Hepatic stellate cell (primary cell): ENCODE results near the gene CFAP299.
"Not testable (repeated sequence)": the region's sequence is repeated elsewhere in the genome, so short reads cannot be mapped to it uniquely, and the experiment has no call there.

ENCODE experiments used
- DNase-seq: peaks from one replicate; pipeline ENCODE4 v3.0.0; 2011; ENCODE audit warnings: low spot score

CFAP299 gene

DNA sequence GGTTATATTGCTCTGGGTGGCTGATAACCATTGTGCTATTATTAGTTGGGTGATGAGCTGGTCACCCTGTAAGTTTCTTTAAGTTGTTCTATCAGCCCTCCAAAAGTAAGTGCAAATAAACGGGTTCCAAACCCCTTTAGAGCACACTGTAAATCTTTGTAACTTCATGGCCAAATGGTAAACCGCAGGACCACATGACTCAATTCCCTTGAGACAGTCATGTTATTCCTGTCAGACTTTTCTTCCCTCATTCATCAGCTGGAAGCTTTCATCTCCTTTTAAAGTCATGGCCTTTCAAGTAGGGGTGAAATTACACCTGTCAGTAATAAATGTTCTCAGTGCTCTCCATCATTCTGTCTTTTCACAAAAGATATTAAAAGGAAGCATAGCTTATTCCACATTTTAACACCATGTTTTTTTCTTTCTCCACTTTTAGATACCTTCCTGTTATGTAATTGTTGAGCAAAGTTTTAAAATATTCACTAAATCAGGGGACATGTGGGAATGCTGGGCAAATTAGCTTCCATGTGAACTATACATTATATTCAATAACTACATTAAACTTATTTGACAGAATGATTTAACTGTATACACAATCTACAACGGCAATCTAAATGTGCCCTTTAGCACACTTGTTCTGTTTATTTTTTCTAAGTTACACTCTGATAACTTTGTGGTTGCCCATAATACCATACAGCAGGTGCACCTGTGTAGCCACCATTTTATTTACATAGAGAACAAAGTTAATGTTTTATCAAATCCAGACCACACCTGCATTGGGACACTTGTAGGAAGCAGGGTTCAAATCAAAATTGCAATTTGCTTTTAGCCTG lies 275.5 kb downstream of the CFAP299 start:
- no peak for DNase-seq

GRCh38 chr4:80611678-80611979 lies 276.1 kb downstream of the CFAP299 start:
- DNase-seq: no peak

GRCh38 chr4:80613470-80613869 lies 277.9 kb downstream of the CFAP299 start:
- no peak for DNase-seq

DNA sequence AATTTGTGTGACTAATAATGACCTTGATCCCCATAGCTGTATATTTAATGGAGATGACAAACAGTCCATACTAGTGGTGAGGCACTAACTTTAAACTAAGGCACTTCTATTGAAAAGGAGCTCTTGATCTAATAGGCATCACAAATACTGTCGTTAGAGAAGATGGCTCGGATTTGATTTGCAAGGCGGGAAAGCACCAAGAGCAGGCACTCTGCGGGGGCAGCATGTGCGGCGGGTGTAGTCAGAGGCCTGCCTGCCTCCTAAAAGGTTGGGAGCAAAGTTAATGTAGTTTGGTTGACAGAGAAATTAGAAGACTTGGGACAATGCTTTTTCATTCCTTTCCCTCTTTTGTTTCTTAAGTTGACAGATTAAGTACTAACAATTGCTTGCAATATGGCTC lies 278.8 kb downstream of the CFAP299 start:
- DNase-seq: no peak

DNA sequence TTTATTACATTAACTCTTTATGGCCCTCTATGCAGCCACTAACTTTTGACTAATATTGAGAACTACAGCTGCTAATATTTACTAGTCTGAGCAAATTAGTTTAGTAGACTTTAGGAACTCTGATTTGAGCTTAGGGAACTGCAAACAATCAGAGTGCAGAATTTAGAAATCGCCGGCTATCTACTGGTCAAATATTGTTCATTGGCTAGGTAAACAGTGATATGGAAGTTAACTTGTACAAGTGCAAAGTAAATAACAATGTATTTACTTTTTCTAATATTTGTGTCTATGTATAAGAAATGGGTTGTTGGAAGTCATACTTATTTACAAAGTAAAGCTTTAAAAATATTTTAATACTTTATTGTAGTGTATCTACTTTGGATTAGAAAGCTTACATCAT lies 279.6 kb downstream of the CFAP299 start:
- DNase-seq: no peak

- DNase-seq: no peak
Measured at GRCh38 chr4:80619070-80619674, 283.6 kb downstream of the CFAP299 start.

GRCh38 chr4:80631861-80632260 lies 296.3 kb downstream of the CFAP299 start:
- DNase-seq: no peak

- no peak for DNase-seq
Measured at GRCh38 chr4:80637190-80637589, 301.7 kb downstream of the CFAP299 start.

GRCh38 chr4:80646061-80646460 lies 310.5 kb downstream of the CFAP299 start:
- no peak for DNase-seq

- DNase-seq: no peak
Measured at GRCh38 chr4:80655662-80656061, 320.1 kb downstream of the CFAP299 start.

DNA sequence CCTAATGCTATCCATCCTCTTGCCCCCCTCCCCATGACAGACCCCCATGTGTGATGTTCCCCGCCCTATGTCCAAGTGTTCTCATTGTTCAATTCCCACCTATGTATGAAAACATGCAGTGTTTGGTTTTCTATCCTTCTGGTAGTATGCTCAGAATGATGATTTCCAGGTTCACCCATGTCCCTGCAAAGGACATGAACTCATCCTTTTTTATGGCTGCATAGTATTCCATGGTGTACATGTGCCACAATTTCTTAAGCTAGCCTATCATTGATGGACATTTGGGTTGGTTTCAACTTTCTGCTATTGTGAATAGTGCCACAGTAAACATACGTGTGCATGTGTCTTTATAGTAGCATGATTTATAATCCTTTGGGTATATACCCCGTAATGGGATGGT lies 334.6 kb downstream of the CFAP299 start:
- not testable (repeated sequence) for DNase-seq

DNA sequence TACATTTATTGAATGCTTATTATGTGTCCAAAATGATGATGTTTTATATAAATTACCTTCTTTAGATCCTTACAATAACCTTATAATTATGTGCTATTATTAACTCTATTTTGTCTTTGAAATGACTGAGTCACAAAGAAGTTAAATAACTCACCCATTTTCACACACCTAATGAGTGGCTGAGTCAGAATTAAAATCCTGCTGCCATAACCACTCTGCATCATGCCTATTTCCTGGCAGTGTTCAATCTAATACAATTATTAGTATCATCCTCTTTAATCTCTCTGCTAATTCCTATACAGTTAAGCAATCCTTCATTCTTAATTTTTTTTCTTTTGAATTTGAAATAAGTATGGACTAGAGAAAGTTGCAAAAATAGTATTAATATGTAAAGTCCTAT lies 342.9 kb downstream of the CFAP299 start:
- DNase-seq: no peak

DNA sequence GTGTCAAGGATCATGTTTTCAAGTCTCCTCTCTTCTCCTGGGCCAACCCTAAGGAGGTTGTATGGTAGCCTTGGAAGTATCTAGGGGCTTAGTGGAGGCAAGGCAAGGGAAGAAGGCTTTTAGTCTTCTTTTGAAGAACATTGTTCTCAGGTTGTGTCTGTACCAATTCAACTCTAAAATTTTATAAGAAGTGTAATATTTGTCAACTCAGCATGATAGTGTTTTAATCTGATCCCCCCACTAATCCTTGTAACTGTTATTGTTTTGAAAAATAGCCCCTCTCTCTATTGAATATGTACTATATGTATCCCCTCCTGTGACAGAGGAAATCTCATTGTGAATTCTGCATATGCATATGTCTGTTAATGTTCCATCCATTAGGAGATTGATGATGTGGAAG lies 345.4 kb downstream of the CFAP299 start:
- DNase-seq: no peak

- DNase-seq: no peak
Measured at GRCh38 chr4:80685214-80685613, 349.7 kb downstream of the CFAP299 start.

- DNase-seq: not testable (repeated sequence)
Measured at GRCh38 chr4:80687736-80688135, 352.2 kb downstream of the CFAP299 start.

GRCh38 chr4:80694171-80694570 lies 358.6 kb downstream of the CFAP299 start:
- DNase-seq: no peak

DNA sequence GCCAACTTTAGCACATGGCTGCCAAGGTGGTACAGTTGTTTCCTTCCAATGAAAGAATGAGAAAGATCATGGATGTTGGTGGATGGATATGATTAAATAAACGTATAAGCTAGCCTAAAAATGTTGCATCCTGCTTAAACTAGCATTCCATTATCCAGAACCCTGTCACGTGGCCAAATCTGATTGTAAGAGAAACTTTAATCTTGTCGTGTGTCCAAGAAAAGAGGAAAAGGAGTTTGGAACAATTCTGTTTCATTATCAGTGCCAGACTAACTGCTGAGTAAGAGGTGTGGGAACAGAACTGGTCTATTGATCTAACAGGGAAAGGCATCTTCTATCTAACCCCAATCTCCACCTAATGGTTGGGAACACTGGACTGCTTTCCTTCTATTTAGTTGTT lies 369.8 kb downstream of the CFAP299 start:
- DNase-seq: no peak

DNA sequence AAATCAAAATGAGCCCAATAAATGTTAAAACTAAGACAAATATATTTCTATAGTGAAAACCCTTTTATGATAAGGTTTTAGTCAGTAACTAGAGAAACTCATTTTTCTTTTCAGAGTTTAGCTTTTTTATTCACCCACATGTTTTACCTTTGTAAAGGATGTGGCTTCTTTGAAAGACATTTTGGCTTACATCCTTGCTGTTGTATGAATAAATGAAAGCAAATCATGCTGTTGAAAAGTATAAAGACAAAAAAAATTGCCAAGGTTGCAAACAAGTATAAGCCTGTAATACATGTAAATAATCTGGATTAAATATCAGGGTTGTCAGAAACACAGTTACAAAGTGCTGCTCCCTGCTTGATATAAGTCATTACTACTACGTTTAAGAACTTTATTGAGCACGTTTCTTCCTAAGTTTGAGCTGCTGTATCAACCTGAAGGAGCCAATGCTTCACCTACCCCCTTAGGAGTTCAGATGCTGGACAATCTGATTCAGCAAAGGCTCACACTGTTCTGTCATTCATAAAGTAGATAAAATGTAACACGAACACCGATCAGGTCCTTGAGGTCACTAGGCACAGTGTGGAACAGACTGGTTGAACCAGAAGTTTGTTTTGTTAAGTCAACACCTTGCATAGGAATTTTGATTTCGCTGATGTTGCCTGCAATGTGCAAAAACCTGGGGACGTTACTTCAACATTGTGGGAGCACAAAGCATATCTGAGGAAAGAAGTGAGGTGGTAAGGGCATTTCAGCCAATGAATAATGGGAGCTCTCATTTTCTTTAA lies 373.7 kb downstream of the CFAP299 start:
- DNase-seq: no peak

DNA sequence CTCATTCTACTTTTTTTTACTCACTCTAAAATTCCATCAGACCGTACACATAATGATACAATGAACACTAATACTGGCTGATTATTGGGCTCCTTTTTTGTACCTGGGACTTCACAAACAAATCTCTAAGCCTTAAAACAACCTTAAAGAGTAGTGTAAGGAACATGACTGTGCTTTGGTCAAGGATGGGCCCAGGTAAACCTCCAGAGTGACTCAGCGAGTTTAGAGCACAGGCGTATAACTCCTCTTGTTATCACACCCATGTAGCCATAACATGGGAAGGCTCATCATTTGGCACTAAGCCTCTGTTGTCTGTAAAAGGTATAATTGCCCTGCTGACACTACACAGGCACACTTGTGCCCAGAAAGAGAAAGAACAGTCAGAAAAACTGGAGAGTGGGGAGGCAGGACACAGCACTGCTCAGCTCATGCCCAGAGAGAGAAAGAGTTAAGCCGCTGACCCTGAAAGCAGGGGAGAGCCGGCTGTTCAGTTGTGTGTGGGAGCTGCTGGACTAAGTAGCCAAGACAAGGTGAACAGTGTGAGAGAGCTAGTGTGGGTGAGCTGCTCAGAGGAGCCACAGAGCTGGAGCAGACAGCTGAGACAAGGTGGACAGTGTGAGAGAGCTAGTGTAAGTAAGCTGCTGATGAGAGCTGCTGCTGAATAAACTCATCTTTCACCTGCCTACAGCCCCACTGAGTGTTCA lies 375.4 kb downstream of the CFAP299 start:
- no peak for DNase-seq

- DNase-seq: no peak
Measured at GRCh38 chr4:80711956-80712355, 376.4 kb downstream of the CFAP299 start.

DNA sequence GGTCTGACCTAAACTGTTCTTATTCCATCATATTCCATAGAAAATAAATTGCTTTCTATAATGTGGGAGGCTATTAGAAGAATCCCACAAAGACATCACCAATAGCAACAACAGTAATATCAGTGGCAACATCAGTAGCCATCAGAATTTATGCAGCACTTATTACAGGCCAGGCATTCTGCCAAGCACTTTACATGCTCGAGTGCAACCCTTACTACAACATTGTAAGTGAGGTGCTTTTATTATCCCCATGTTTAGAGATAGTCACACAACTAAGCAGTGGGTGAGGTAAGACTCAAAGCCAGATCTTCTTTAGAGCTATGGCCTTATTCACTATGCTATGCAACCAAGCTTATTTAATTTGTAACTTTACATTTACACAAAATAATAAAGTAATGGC lies 377.9 kb downstream of the CFAP299 start:
- no peak for DNase-seq

DNA sequence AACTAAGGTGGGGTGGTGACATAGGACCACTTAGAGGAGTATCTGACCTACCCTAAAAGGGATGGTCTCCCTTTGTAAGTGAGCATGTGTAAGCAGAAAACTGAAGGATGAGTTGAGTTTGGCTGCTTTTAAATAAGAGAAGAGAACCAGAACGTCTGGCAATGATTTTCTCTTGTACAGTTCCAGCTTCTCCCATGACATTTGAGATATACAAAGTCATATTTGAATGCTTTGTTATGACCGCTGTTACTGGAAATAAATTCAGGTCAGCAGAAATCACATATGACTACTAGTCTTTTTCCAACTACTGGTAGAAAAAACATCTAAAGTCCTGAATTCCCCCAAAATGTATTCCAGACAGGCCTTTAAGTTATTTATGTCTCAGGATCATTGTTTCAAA lies 381.7 kb downstream of the CFAP299 start:
- no peak for DNase-seq

DNA sequence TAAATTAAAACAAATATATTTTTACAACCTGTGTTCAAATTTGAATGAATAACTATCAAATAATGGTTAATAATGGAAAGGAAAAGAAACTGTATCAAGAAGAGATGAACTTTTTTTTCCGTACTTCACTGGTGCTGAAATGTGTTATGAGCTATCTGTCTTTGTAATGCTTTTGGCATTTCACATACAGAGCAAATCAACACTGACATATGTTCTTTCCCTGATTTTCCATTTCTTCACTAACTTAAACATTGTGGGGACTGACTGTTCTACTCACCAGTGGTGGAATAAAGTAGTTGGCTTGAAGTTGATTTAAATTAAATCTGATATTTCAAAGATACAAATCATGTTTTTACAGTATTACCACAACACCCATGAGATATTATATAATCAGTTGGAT lies 390.9 kb downstream of the CFAP299 start:
- no peak for DNase-seq
